ENCODE results near the gene SSC4D. TPM values are rescaled to one million over a fixed set of nuclear protein-coding genes. Genes with fewer than 3 reads are reported as not detected.
A peak's percentile ranks its signal among the peaks of the same experiment; 100 is the strongest.
"Not testable (repeated sequence)": the region's sequence is repeated elsewhere in the genome, so short reads cannot be mapped to it uniquely, and the experiment has no call there.

The SSC4D gene
- total RNA-seq (0.33 and 0.51 TPM in 2 replicates), polyA plus RNA-seq (0.42 and 0.45 TPM in 2 replicates), polyA minus RNA-seq (ENCODE audit: low replicate concordance) (0.43 TPM in 1 of 2 replicates, not detected in the other)
- 0.26 and 0.54 TPM in 2 replicates for polyA plus RNA-seq (2012)

DNA sequence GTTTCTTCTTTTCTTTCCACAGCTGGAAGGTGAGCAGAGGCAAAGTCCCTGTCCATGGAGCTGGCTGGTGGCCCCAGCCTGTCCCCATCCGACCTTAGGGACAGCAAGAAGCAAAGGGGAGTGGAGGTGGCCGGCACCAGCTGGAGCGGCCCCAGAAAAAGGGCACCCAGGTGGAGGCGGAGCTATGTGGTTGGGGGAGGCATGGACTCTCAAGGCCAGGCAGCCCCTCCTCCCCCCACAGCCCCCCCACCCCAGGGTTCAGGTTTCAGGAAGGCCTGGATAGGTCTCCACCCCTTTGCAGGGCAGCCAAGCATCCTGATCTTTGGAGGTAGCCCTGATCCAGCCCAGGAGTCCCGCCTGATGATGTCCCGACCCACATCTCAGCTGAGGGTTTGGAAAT is at the start of gene SSC4D:
Gene SSC4D, minus strand, starts transcription at position 161 of the 400 bp plus-strand sequence. CDS start 5,258 bp downstream, outside the sequence.
- H2AFZ ChIP-seq (ENCODE audit: low read length), result no peak within 1 kb of the TSS
- H3K79me2 ChIP-seq (ENCODE audit: control insufficient read depth, insufficient read depth, low read length), result no peaks in the 10 kb centered on the region
- no peak for DNase-seq (ENCODE audit: low read depth in 2 of 2)
- H3K27ac ChIP-seq (ENCODE audit: insufficient read depth, low read length), result no peak within 1 kb of the TSS
- H4K20me1 ChIP-seq (ENCODE audit: control insufficient read depth, extremely low read depth, insufficient read depth, low read length), result no peaks in the 10 kb centered on the region
- no peak within 1 kb of the TSS for H3K9ac ChIP-seq (ENCODE audit: insufficient read depth, low read length)
- H3K4me2 ChIP-seq (ENCODE audit: extremely low read depth, insufficient read depth, low read length), result no peak within 1 kb of the TSS
- no peaks in the 10 kb centered on the region for H3K9me3 ChIP-seq (ENCODE audit: control insufficient read depth, insufficient read depth, low read depth, low read length)
- H3K27me3 ChIP-seq (ENCODE audit: control insufficient read depth, insufficient read depth, low read length), result peaks cover 2% of the 10 kb centered on the region
- H3K4me3 ChIP-seq (replicated peaks in 1 of 4; ENCODE audit: control extremely low read depth in 1 of 4, insufficient read depth in 1 of 4, low read depth in 3 of 4, low read length in 4 of 4), result no peak within 1 kb of the TSS
- H3K4me1 ChIP-seq (ENCODE audit: control insufficient read depth, extremely low read depth, insufficient read depth, low read length), result no peaks in the 10 kb centered on the region
- H3K36me3 ChIP-seq (ENCODE audit: control insufficient read depth, insufficient read depth, low read length), result no peaks in the 10 kb centered on the region
- TF ChIP-seq, protein P1, sequence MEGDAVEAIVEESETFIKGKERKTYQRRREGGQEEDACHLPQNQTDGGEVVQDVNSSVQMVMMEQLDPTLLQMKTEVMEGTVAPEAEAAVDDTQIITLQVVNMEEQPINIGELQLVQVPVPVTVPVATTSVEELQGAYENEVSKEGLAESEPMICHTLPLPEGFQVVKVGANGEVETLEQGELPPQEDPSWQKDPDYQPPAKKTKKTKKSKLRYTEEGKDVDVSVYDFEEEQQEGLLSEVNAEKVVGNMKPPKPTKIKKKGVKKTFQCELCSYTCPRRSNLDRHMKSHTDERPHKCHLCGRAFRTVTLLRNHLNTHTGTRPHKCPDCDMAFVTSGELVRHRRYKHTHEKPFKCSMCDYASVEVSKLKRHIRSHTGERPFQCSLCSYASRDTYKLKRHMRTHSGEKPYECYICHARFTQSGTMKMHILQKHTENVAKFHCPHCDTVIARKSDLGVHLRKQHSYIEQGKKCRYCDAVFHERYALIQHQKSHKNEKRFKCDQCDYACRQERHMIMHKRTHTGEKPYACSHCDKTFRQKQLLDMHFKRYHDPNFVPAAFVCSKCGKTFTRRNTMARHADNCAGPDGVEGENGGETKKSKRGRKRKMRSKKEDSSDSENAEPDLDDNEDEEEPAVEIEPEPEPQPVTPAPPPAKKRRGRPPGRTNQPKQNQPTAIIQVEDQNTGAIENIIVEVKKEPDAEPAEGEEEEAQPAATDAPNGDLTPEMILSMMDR (conservative IDR thresholded peaks at IDR 0.05 in 1 of 2, IDR thresholded peaks at IDR 0.05 in 1 of 2; ENCODE audit: low read depth in 1 of 2, low read length in 2 of 2), result no peak
- TF ChIP-seq EZH2 (IDR thresholded peaks at IDR 0.05; ENCODE audit: low read length, missing control alignments), result no peak

DNA sequence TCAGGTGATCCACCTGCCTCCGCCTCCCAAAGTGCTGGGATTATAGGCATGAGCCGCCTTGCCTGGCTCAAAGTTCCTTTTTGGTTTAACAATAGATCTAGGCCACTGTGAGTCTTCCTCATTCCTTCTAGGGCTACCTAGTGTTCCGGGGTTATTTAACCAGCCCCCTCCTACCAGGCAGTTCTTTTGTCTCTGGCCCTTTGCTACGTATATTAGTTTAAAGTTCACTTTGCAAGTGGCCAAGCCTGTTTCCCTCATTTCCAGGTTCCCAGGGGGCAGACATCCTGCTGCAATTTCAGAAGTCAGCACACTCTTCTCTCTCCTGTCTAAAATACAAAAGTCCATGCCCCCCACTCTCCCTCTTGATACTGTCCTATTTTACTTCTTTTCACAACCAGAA is 49.0 kb upstream of the SSC4D start:
- not testable (repeated sequence) for H3K27me3 ChIP-seq (ENCODE audit: control insufficient read depth, insufficient read depth, low read length); H3K4me1 ChIP-seq (ENCODE audit: control insufficient read depth, extremely low read depth, insufficient read depth, low read length)

DNA sequence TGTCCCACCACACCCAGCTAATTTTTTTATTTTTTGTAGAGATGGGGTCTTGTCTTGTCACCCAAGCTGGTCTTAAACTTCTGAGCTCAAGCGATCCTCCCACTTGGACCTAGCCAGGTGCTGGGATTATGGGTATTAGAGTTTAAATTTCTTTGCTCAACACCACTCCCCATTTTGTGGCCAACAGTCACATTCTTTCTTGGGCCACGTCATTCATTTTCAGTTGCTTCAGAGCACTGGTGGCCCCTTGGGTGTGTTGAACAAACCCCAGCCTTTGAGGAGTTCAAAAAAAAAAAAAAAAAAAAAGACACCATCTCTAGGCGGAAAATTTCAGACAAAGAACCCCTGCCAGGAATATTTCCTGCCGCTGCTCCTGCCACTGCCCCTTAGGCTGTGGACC is 47.5 kb upstream of the SSC4D start:
- not testable (repeated sequence) for H3K27ac ChIP-seq (ENCODE audit: insufficient read depth, low read length); H3K27me3 ChIP-seq (ENCODE audit: control insufficient read depth, insufficient read depth, low read length); H3K4me1 ChIP-seq (ENCODE audit: control insufficient read depth, extremely low read depth, insufficient read depth, low read length); H3K9me3 ChIP-seq (ENCODE audit: control insufficient read depth, insufficient read depth, low read depth, low read length); H3K9ac ChIP-seq (ENCODE audit: insufficient read depth, low read length); H3K36me3 ChIP-seq (ENCODE audit: control insufficient read depth, insufficient read depth, low read length); DNase-seq (ENCODE audit: low read depth in 2 of 2); H3K79me2 ChIP-seq (ENCODE audit: control insufficient read depth, insufficient read depth, low read length); H2AFZ ChIP-seq (ENCODE audit: low read length); H3K4me2 ChIP-seq (ENCODE audit: extremely low read depth, insufficient read depth, low read length); H3K4me3 ChIP-seq (replicated peaks in 1 of 4; ENCODE audit: control extremely low read depth in 1 of 4, insufficient read depth in 1 of 4, low read depth in 3 of 4, low read length in 4 of 4); H4K20me1 ChIP-seq (ENCODE audit: control insufficient read depth, extremely low read depth, insufficient read depth, low read length)

More for the DNA sequence above, 49.0 kb upstream of the SSC4D start:
- not testable (repeated sequence) for H3K79me2 ChIP-seq (ENCODE audit: control insufficient read depth, insufficient read depth, low read length); H3K4me3 ChIP-seq (replicated peaks in 1 of 4; ENCODE audit: control extremely low read depth in 1 of 4, insufficient read depth in 1 of 4, low read depth in 3 of 4, low read length in 4 of 4); H3K9ac ChIP-seq (ENCODE audit: insufficient read depth, low read length); DNase-seq (ENCODE audit: low read depth in 2 of 2); H3K36me3 ChIP-seq (ENCODE audit: control insufficient read depth, insufficient read depth, low read length); H3K4me2 ChIP-seq (ENCODE audit: extremely low read depth, insufficient read depth, low read length); H3K9me3 ChIP-seq (ENCODE audit: control insufficient read depth, insufficient read depth, low read depth, low read length); H2AFZ ChIP-seq (ENCODE audit: low read length); H4K20me1 ChIP-seq (ENCODE audit: control insufficient read depth, extremely low read depth, insufficient read depth, low read length); H3K27ac ChIP-seq (ENCODE audit: insufficient read depth, low read length)

DNA sequence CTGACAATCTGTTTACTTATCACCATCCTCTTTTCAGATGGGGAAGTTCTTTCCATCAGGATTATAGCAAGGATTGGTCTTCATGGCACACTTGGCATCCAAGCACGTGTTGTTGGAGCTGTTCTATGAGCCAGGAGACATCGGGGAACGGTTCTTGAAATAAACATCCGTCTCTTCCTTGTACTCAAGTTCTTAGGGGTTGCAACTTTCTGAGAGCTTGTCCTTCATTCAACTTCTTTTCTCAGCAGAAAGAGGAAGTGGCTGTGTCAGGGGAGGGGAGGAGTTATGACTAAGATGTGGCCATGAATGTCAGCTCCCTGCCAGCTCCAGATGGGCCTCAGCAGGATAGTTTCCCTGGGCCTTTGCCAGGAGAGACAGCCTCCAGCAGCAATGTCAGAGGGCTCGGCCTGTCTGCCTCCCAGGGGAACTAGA is 36.1 kb upstream of the SSC4D start:
- H3K27me3 ChIP-seq (ENCODE audit: control insufficient read depth, insufficient read depth, low read length); H3K9me3 ChIP-seq (ENCODE audit: control insufficient read depth, insufficient read depth, low read depth, low read length); H3K4me1 ChIP-seq (ENCODE audit: control insufficient read depth, extremely low read depth, insufficient read depth, low read length); H4K20me1 ChIP-seq (ENCODE audit: control insufficient read depth, extremely low read depth, insufficient read depth, low read length); H3K36me3 ChIP-seq (ENCODE audit: control insufficient read depth, insufficient read depth, low read length); H3K4me3 ChIP-seq (replicated peaks in 1 of 4; ENCODE audit: control extremely low read depth in 1 of 4, insufficient read depth in 1 of 4, low read depth in 3 of 4, low read length in 4 of 4); H3K79me2 ChIP-seq (ENCODE audit: control insufficient read depth, insufficient read depth, low read length): not testable (repeated sequence)
- Histone ChIP-seq H2AFZ (ENCODE audit: low read length) (peak overlapping the region; percentile 68), H3K27ac (ENCODE audit: insufficient read depth, low read length) (peak overlapping the region; percentile 54), H3K9ac (ENCODE audit: insufficient read depth, low read length) (peak overlapping the region; percentile 37), H3K4me2 (ENCODE audit: extremely low read depth, insufficient read depth, low read length) (peak overlapping the region; percentile 44)
- peak; percentile 67 to 77 for DNase-seq (ENCODE audit: low read depth in 2 of 2)

DNA sequence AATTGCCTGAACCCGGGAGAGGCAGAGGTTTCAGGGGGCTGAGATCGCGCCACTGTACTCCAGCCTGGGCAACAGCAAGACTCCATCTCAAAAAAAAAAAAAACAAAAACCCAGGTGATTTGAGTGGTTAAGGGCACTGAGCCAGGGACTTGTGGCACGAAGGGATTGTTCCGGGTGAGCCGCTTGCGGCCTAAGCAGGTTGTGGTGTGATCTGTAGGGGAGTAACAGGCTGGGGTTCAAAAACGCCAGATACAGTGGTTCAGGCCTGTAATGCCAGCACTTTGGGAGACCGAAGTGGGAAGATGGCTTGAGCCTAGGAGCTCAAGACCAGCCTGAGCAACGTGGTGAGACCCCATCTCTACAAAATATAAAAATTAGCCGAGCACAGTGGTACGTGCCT is 34.3 kb upstream of the SSC4D start:
- not testable (repeated sequence) for H3K9ac ChIP-seq (ENCODE audit: insufficient read depth, low read length); H3K4me3 ChIP-seq (replicated peaks in 1 of 4; ENCODE audit: control extremely low read depth in 1 of 4, insufficient read depth in 1 of 4, low read depth in 3 of 4, low read length in 4 of 4); H3K4me2 ChIP-seq (ENCODE audit: extremely low read depth, insufficient read depth, low read length); H3K9me3 ChIP-seq (ENCODE audit: control insufficient read depth, insufficient read depth, low read depth, low read length); H3K27ac ChIP-seq (ENCODE audit: insufficient read depth, low read length); H3K79me2 ChIP-seq (ENCODE audit: control insufficient read depth, insufficient read depth, low read length); H2AFZ ChIP-seq (ENCODE audit: low read length); H3K4me1 ChIP-seq (ENCODE audit: control insufficient read depth, extremely low read depth, insufficient read depth, low read length); H3K27me3 ChIP-seq (ENCODE audit: control insufficient read depth, insufficient read depth, low read length); DNase-seq (ENCODE audit: low read depth in 2 of 2); H3K36me3 ChIP-seq (ENCODE audit: control insufficient read depth, insufficient read depth, low read length); H4K20me1 ChIP-seq (ENCODE audit: control insufficient read depth, extremely low read depth, insufficient read depth, low read length)

DNA sequence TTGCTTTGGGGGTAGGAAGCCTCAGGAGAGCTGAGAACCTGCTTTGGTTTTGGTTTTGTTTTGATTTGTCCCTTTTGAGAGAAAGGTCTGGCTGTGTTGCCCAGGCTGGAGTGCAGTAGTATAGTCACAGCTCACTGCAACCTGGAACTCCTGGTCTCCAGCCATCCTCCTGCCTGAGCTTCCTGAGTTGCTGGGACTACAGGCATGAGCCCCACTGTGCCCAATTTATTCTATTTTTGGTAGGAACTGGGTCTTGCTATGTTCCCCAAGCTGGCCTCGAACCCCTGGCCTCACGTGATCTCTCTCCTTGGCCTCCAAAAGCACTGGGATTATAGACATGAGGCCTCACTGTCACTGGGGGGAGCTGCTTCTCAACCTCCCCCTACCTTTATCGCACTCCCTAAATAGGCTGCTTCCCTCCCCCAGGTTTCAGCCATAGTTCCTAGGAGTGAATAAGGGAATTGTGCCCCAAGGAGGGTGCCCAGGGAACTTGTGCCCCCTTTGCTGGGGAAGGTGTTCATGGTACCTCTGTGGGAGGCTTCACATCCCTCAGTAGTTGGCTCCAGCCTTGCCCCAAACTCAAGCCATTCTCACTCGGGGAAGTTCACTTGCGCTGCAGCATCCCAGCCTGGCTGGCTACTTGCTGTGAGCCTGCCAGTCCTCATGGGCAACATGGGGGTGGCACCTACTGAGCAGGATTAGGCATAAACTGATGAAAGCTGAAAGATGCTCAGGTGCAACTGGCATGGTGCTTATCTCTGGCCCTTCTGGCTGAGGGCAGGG is 33.4 kb upstream of the SSC4D start:
- not testable (repeated sequence) for H3K36me3 ChIP-seq (ENCODE audit: control insufficient read depth, insufficient read depth, low read length); DNase-seq (ENCODE audit: low read depth in 2 of 2); H3K9me3 ChIP-seq (ENCODE audit: control insufficient read depth, insufficient read depth, low read depth, low read length); H2AFZ ChIP-seq (ENCODE audit: low read length); H3K4me3 ChIP-seq (replicated peaks in 1 of 4; ENCODE audit: control extremely low read depth in 1 of 4, insufficient read depth in 1 of 4, low read depth in 3 of 4, low read length in 4 of 4); H3K27me3 ChIP-seq (ENCODE audit: control insufficient read depth, insufficient read depth, low read length); H3K79me2 ChIP-seq (ENCODE audit: control insufficient read depth, insufficient read depth, low read length); H3K9ac ChIP-seq (ENCODE audit: insufficient read depth, low read length); H4K20me1 ChIP-seq (ENCODE audit: control insufficient read depth, extremely low read depth, insufficient read depth, low read length); H3K27ac ChIP-seq (ENCODE audit: insufficient read depth, low read length); H3K4me2 ChIP-seq (ENCODE audit: extremely low read depth, insufficient read depth, low read length); H3K4me1 ChIP-seq (ENCODE audit: control insufficient read depth, extremely low read depth, insufficient read depth, low read length)
